SK-MEL-5 (cell line): ENCODE results near the gene SYNGAP1. TPM values are rescaled to one million over a fixed set of nuclear protein-coding genes. Genes with fewer than 3 reads are reported as not detected.

Source experiments
- DNase-seq: peaks from one replicate; pipeline ENCODE4 v3.0.0-alpha.2; 2016; ENCODE audit warnings: low read depth, low spot score
- in situ Hi-C: cut with HindIII; loops from 2 replicates; pipeline ENCODE4 v1.10.0; 2016; ENCODE audit warnings: low sequenced_read_pairs, high pct_unique_total_duplicates, low pct_unique_long_range_greater_than_20kb
- total RNA-seq: library from RNA; depleted of rRNA; stranded (reverse); fragments of >200 nt; shearing (Covaris generic); gene quantifications from 2 replicates; pipeline ENCODE4 v1.2.3, GENCODE V29; 2014

SYNGAP1 gene
- total RNA-seq, 1 experiment from 2014 or later, result 0.85 TPM

- DNase-seq, result no peak
- in situ Hi-C loops, result no loop called here
Observed at GRCh38 chr6:33429750-33430052, 9.8 kb downstream of the SYNGAP1 start.

- no peak for DNase-seq
- in situ Hi-C loops, result no loop called here
Observed at GRCh38 chr6:33430334-33430733, 10.5 kb downstream of the SYNGAP1 start.

GRCh38 chr6:33430991-33431879 is 11.4 kb downstream of the SYNGAP1 start:
- in situ Hi-C loops, result no loop called here
- peak; percentile 58 for DNase-seq

- in situ Hi-C loops, result no loop called here
- DNase-seq, result no peak
Observed at GRCh38 chr6:33431880-33432541, 12.1 kb downstream of the SYNGAP1 start.

GRCh38 chr6:33432546-33432945 is 12.7 kb downstream of the SYNGAP1 start:
- DNase-seq, result no peak
- in situ Hi-C loops, result no loop called here

GRCh38 chr6:33433001-33433543 is 13.2 kb downstream of the SYNGAP1 start:
- in situ Hi-C loops, result no loop called here
- no peak for DNase-seq

GRCh38 chr6:33433544-33434191 is 13.8 kb downstream of the SYNGAP1 start:
- in situ Hi-C loops, result no loop called here
- DNase-seq, result no peak

GRCh38 chr6:33434961-33435360 is 15.1 kb downstream of the SYNGAP1 start:
- DNase-seq, result no peak
- in situ Hi-C loops, result no loop called here

GRCh38 chr6:33437666-33438065 is 17.8 kb downstream of the SYNGAP1 start:
- DNase-seq, result no peak
- in situ Hi-C loops, result no loop called here

GRCh38 chr6:33438978-33439594 is 19.2 kb downstream of the SYNGAP1 start:
- in situ Hi-C loops, result no loop called here
- no peak for DNase-seq

GRCh38 chr6:33439956-33440648 is 20.2 kb downstream of the SYNGAP1 start:
- in situ Hi-C loops, result no loop called here
- DNase-seq, result no peak

- no peak for DNase-seq
- in situ Hi-C loops, result no loop called here
Observed at GRCh38 chr6:33440649-33441309, 20.9 kb downstream of the SYNGAP1 start.

- DNase-seq, result no peak
Observed at GRCh38 chr6:33441457-33441856, 21.6 kb downstream of the SYNGAP1 start.

GRCh38 chr6:33442283-33442682 is 22.4 kb downstream of the SYNGAP1 start:
- DNase-seq, result no peak
- in situ Hi-C loops, result no loop called here

More at GRCh38 chr6:33441457-33441856, 21.6 kb downstream of the SYNGAP1 start:
- in situ Hi-C loops, result no loop called here

- no peak for DNase-seq
- in situ Hi-C loops, result no loop called here
Observed at GRCh38 chr6:33443025-33443424, 23.2 kb downstream of the SYNGAP1 start.

- DNase-seq, result no peak
- in situ Hi-C loops, result no loop called here
Observed at GRCh38 chr6:33443619-33444504, 24.0 kb downstream of the SYNGAP1 start.
